ENCODE data around the gene WDR88. TPM values are rescaled to one million over a fixed set of nuclear protein-coding genes. Genes with fewer than 3 reads are reported as not detected.
A peak's percentile ranks its signal among the peaks of the same experiment; 100 is the strongest.

Gene WDR88
- polyA plus RNA-seq, 1 donor from 2014 or later = 0.35 TPM

- H3K4me2 ChIP-seq (ENCODE audit: low read length) = no peak overlapping the region
- H3K4me3 ChIP-seq (ENCODE audit: low read length) = peak overlapping the region; percentile 85
- H3K9me2 ChIP-seq (ENCODE audit: insufficient read depth, low read length) = no peaks in the 10 kb centered on the region
- H3K36me3 ChIP-seq (ENCODE audit: insufficient read depth, low read length) = no peaks in the 10 kb centered on the region
- TF ChIP-seq SMC3 (conservative IDR thresholded peaks at IDR 0.05; ENCODE audit: poor library complexity) (no peak), REST (IDR thresholded peaks at IDR 0.05; ENCODE audit: borderline replicate concordance) (no peak), TAF1 (IDR thresholded peaks at IDR 0.05; ENCODE audit: low read depth) (no peak), EP300 (conservative IDR thresholded peaks at IDR 0.05; ENCODE audit: poor library complexity, severe bottlenecking) (no peak), RAD21 (conservative IDR thresholded peaks at IDR 0.05) (no peak), CTCF (IDR thresholded peaks at IDR 0.05; ENCODE audit: poor library complexity, severe bottlenecking) (no peak), POLR2AphosphoS5 (IDR thresholded peaks at IDR 0.05) (no peak), EZH2 (IDR thresholded peaks at IDR 0.05; ENCODE audit: borderline replicate concordance, insufficient read depth, low read length, poor library complexity, severe bottlenecking) (no peak), MXI1 (conservative IDR thresholded peaks at IDR 0.05; ENCODE audit: poor library complexity, severe bottlenecking) (no peak)
- no peaks in the 10 kb centered on the region for H3K9me3 ChIP-seq (ENCODE audit: low read length)
- H4K20me1 ChIP-seq (ENCODE audit: insufficient read depth) = no peaks in the 10 kb centered on the region
- H2AFZ ChIP-seq (ENCODE audit: low read depth, low read length) = no peak overlapping the region
- no peaks in the 10 kb centered on the region for H3K27me3 ChIP-seq (ENCODE audit: insufficient read depth, low read depth, low read length)
- H3F3A ChIP-seq (ENCODE audit: insufficient read depth, low read length, poor library complexity, severe bottlenecking) = no peaks in the 10 kb centered on the region
- H3K9ac ChIP-seq (ENCODE audit: low read length) = no peak overlapping the region
- peaks cover 17% of the 10 kb centered on the region for H3K79me2 ChIP-seq (replicated peaks; ENCODE audit: insufficient read depth, low read length)
- H3K27ac ChIP-seq (ENCODE audit: low read length) = no peak overlapping the region
Observed at GRCh38 chr19:33196446-33197193, 64.7 kb downstream of the WDR88 start.

- H3K27me3 ChIP-seq (ENCODE audit: insufficient read depth, low read depth, low read length) = no peaks in the 10 kb centered on the region
- H4K20me1 ChIP-seq (ENCODE audit: insufficient read depth) = no peaks in the 10 kb centered on the region
- H3K79me2 ChIP-seq (replicated peaks; ENCODE audit: insufficient read depth, low read length) = peaks cover 17% of the 10 kb centered on the region
- no peaks in the 10 kb centered on the region for H3K9me3 ChIP-seq (ENCODE audit: low read length)
- H3K4me3 ChIP-seq (ENCODE audit: low read length) = no peak overlapping the region
- H3K9ac ChIP-seq (ENCODE audit: low read length) = no peak overlapping the region
- no peak for TF ChIP-seq RAD21 (conservative IDR thresholded peaks at IDR 0.05)
- H3K27ac ChIP-seq (ENCODE audit: low read length) = no peak overlapping the region
- H2AFZ ChIP-seq (ENCODE audit: low read depth, low read length) = no peak overlapping the region
- H3K4me2 ChIP-seq (ENCODE audit: low read length) = no peak overlapping the region
- no peaks in the 10 kb centered on the region for H3K9me2 ChIP-seq (ENCODE audit: insufficient read depth, low read length)
- H3F3A ChIP-seq (ENCODE audit: insufficient read depth, low read length, poor library complexity, severe bottlenecking) = no peaks in the 10 kb centered on the region
- H3K36me3 ChIP-seq (ENCODE audit: insufficient read depth, low read length) = peaks cover 6% of the 10 kb centered on the region
Observed at GRCh38 chr19:33197591-33198000, 65.7 kb downstream of the WDR88 start.
